GM19438 (cell line): ENCODE data around the gene PDIA6.
"Not testable (repeated sequence)": the region's sequence is repeated elsewhere in the genome, so short reads cannot be mapped to it uniquely, and the experiment has no call there.

Experiments used
- ATAC-seq: cut with Tn5 transposase; IDR thresholded peaks from one replicate; pipeline ENCODE4 v1.9.1; 2021; ENCODE audit warnings: low read depth; ENCODE audit not compliant: unreplicated experiment

Gene PDIA6

DNA sequence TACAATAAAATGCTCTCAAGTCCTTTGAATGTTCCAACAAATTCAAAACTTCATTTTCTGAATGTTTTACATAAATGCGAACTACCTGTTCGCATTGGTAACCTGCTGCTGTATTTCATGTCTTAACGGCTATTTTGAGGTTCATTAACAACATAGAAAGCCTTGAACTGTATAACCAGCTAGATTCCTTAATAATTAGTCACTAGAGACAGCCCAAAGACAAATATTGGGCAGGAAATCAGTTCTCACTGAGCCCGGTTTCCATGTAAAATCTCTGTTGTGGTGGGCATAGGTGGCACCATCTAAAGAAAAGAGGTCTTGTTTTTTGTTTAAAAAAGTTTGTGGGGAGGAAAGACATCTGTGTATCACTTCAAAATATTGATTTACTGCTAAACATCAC, 29.2 kb downstream of the PDIA6 start:
- no peak for ATAC-seq

GRCh38 chr2:10781746-10782145, 30.8 kb downstream of the PDIA6 start:
- no peak for ATAC-seq

DNA sequence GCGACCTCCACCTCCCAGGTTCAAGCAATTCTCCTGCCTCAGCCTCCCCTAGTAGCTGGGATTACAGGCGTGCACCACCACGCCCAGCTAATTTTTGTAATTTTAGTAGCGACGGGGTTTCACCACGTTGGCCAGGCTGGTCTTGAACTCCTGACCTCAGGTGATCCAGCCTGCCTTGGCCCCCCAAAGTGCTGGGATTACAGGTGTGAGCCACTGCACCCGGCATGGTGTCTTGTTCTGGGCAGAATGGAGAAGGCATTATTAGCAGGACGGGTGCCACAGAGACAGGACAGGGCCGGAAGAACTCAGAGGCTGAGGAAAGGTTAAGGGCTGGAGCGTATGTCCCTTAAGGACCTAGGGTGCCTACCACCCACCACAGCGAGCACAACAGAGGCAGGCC, 31.8 kb downstream of the PDIA6 start:
- not testable (repeated sequence) for ATAC-seq

GRCh38 chr2:10780491-10780820, 32.1 kb downstream of the PDIA6 start:
- ATAC-seq = no peak

- ATAC-seq = no peak
Observed at GRCh38 chr2:10779776-10780490, 32.7 kb downstream of the PDIA6 start.

DNA sequence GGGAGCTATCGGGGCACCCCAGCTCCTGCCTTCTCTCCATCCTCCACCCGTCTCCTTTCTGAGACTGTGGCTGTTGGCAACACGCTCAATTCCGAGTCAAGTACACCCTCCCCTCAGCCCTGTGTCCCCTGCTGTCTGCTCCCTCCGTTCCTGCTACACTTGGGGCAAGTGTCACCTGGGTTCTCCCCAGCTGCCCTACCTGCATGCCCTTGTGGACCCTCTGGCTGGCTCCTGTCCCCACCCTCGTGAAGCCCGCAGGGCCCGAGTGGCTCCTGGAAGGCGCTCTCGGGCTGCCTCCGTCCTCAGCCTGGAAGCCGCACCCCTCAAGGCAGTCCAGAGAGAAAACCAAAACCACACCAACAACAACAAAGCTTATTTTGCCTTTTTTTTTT, 33.9 kb downstream of the PDIA6 start:
- ATAC-seq = no peak

DNA sequence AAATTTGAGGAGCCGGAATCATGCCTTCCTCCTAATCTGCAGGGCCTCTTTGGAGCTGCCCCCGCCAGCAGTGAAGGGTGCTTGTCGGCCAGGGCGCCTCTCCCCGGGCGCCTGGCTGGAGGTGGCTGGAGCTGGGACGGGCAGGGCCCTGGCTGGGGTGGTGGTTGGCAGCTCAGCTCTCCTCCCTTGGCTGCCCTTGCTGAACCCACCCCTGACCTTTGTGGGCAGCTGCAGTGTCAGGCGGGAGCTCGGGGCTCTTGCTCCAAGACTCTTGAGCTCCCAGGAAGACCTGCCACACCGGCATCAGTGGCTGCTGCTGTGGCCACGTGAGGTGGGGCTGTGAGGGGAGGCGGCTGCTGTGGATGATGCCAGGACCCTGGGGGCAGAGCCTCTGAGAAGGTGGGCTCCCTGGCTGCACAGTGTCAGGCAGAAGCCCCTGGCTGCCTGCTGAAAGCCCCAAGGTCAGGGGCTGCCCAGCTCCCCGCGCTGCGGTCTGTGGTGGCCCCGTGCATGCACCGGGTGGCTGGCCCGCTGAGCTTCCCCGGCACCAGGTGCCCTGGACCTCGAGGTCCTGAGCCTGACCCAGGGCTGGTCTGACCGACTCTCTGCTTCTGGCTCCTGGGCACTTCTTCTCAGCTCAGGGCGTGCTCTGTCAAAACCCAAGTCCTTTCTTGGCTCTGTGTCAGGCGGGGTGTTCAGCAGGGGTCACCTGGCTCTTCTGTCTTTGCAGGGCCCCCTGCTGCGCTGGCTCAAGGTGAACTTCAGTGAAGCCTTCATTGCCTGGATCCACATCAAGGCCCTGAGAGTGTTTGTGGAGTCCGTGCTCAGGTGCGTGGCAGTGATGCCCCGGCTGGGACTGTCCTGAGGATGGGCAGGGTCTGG, 34.5 kb downstream of the PDIA6 start:
- ATAC-seq = no peak

DNA sequence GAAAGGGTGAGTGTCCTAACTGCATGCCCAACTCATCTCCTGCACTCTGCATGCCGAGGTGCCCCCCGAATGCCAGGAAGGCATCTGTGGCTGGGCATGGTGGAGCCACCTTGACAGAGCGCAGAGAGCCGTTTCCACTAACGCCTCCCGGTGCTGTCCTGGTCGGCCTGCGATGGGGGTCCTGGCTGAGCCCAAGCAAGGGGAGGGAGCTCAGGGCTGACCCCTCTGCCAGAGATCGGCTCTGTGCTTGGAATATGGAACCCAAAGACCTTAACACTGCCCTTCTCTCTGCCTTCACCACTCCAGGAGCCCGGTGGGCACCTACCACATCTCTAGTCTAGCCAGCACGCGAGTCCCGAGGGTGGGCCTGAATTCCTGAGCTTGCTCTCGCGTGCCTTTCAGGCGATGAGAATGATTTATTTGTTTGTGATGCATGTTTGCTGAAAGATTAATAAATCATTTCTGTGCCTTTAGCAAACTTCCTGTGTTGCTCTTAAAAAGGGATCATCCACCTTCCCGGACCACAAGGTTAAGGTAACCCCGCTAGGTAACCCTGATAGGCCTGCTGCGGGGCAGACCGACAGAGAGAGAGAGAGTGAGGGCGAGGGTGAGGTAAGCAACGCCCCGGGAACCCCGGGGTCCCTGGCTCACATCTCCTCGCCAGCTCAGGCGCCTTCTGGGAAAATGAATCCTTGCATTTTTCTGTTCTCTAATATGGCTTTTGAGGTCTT, 35.3 kb downstream of the PDIA6 start:
- no peak for ATAC-seq

DNA sequence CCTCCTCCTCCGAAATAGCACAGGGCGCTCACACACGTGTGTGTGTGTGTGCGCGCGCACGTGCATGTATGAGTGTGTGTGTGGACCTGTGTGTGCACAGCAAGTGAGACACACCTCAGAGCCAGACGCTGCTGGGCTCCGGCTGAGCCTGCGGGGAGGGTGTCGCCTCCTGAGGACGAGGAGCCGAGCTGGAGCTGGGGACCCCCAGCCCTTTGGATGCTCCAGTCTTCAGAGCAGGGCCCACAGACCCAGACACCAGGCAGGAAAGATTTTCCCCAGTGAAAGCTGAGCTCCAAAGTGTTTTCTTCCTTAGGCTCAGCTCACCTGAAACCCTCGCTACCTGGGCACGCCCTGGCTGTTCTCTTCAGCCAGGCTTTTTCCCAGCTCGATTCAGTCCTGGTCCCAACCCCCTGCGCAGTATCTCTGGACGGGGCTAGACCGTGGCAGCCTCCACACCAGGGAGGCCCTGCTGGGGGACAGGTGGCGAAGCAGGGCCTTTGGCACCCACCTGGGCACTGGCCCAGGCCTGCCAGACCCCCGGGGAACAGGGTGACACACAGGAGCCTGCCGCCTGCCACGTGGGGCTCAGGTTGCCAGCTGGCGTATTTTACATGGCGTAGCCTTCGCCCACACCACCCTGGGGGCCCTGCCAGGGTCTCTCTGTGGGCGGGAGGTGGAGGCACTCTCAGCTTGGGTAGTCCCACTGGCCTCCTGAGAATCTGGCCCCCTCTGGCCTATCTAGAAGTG, 36.2 kb downstream of the PDIA6 start:
- no peak for ATAC-seq

DNA sequence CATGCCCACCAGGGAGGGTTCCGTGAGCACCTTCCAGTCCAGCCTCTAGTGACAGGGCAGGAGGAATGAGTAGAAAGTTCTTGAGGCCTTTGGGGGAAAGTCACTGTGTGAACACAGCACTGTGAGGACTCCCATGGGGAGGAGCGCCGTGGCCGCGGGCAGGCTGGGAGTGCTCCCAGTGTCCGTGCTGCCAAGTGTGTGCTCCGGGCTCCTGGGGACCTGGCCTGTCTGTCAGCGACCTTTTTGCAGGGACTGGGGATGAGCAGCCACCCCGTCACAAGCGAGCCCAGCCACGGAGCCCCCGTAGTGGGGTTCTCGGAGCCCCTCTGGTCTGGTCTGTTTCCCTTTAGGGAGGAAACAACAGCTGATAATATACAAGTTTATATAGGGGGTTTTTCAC, 36.8 kb downstream of the PDIA6 start:
- ATAC-seq = no peak

DNA sequence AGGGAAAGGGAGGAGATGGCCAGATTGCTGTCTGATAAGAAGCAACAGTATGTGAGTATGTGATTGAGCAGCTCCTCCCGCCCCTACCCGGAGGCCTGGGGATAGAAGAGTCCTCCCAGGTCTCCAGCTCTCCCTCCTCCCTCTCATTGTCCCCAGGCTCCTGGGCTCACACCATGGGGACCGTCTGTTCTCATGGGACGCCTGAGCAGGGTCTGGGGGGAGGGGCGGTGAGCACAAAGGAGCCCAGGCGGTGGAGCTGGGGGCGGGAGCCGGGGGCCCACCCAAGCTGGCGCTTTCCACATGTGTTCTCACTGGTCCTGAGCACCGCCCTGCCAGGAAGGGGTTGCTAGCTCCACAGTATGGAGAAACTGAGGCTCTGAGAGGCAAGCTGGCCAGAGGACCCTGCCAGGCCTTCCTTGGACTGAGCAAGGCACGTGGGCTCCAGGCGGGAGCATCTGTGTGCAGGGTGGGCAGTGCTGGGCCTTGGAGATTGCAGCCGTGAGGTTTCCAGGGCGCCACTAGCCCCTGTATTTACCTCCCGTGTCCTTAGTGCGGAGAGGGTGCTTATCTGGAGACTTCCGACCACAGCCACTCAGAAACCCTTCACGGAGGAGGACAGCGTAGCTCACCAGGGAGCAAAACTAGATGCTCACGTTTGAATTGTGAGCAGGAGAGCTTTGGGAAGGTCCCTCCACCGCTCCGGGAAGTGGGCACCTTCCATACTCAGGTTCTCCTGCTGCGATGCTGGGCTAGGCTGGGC, 37.4 kb downstream of the PDIA6 start:
- ATAC-seq = no peak

GRCh38 chr2:10774394-10774793, 38.2 kb downstream of the PDIA6 start:
- ATAC-seq = no peak

- ATAC-seq = no peak
Observed at GRCh38 chr2:10773821-10774341, 38.7 kb downstream of the PDIA6 start.

- ATAC-seq = no peak
Observed at GRCh38 chr2:10772868-10773215, 39.7 kb downstream of the PDIA6 start.

DNA sequence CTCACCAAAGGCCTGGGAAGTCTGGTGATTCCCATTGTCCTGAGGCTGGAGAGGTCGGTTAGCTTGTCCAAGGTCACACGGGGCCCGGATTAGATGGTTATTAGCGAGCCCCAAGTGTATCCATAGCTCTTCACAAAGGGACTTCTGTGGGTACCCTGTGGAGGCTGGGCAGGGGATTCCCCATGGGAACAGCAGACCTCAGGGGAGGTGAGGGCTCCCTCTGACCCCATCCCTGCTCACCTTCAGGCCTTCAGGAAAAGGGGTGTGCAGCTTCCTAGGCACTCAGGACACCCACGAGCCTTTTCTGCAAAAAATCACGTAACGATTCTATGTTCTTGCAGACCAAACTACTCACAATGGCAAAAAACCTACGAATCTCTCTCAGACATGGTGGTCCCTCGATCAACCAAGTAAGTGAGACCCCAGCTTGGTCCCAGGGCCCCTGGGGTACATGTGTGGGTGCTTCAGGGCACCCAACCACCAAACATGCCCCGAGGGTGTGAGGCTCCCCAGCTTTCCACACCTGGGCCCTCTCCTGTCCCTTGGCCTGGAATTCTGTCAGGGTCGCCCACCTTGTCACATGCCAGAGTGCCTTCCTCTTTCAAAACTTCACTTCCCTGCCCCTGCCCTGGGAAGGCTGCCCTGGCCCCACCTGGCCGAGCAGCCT, 40.3 kb downstream of the PDIA6 start:
- no peak for ATAC-seq

GRCh38 chr2:10771786-10772185, 40.8 kb downstream of the PDIA6 start:
- no peak for ATAC-seq

GRCh38 chr2:10770956-10771750, 41.4 kb downstream of the PDIA6 start:
- ATAC-seq = no peak

DNA sequence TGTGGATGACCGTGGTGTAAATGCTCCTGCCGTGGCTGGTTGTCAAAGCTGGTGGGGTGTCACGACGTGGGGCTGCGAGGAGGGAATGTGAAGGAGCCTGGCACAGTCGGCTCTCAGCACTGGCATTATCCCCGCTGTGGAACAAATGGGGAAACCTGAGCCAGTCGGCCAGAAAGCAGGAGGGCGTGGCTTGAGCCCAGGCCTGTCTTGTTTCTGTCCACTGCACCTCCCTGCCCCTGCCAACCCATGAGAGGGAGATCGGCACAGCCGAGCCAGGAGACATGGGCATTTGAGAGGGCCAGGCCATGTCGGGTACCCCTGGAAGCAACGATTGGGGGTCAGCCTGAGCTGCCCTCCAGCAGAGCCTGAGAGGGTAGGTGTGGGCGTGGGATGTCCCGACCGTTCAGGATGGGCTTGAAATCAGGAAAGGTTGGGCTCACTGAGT, 44.5 kb downstream of the PDIA6 start:
- no peak for ATAC-seq

DNA sequence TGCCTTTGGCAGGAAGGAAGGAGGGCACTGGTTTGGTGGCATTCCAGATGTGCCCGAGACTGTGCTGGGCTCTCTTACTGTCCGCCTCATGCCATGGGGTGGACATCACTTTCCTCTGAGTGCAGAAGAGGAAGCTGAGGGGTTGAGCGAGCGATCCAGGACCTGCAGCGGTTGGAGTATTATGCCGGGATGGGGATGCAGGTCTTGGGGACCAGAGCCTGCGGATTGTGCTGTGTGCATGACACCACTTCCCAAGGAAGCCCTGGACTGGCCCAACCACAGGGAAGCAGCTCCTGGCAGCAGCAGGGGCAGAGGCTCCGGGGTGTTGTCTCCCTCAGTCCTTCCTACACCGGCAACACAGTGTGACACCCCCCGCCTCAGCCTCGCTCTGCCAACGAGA, 46.7 kb downstream of the PDIA6 start:
- no peak for ATAC-seq
